Kidney (tissue), 14 donors: ENCODE measurements around the gene IL1RAPL1. TPM values are rescaled to one million over a fixed set of nuclear protein-coding genes. Genes with fewer than 3 reads are reported as not detected.

Experiments
- DNase-seq, 5 donors: peaks; one replicate each; pipeline ENCODE4 v3.0.0-alpha.2; 2013 to 2020
- FAIRE-seq: peaks from 2 replicates; lab custom pipeline; 2012; peaks lifted over from hg19 to GRCh38; lab: Jason Lieb, UNC
- H3K27ac ChIP-seq, 2 donors: one replicate each; pipeline ENCODE4 v1.7.0; 2013; ENCODE audit warnings: low read depth in 2 of 2, low read length in 2 of 2, inconsistent platforms in 1 of 2
- H3K27me3 ChIP-seq: one replicate; pipeline ENCODE4 v1.7.1; 2013; ENCODE audit warnings: low read length, inconsistent platforms; ENCODE audit not compliant: control insufficient read depth, insufficient read depth
- H3K36me3 ChIP-seq, 3 donors: one replicate each; pipeline versions ENCODE4 v1.7.0 to v1.7.1; 2013; ENCODE audit warnings: low read length in 3 of 3, control low read depth in 1 of 3, inconsistent platforms in 1 of 3; ENCODE audit not compliant: insufficient read depth in 3 of 3, control insufficient read depth in 2 of 3
- H3K4me1 ChIP-seq, 3 donors: one replicate each; pipeline versions ENCODE4 v1.7.0 to v1.7.1; 2013; ENCODE audit warnings: low read length in 3 of 3, inconsistent platforms in 1 of 3, low read depth in 1 of 3; ENCODE audit not compliant: control insufficient read depth in 2 of 3, insufficient read depth in 2 of 3
- H3K4me3 ChIP-seq, 3 donors: one replicate each; pipeline versions ENCODE4 v1.7.0 to v1.8.1; 2013; ENCODE audit warnings: low read length in 3 of 3, control low read depth in 1 of 3, inconsistent platforms in 1 of 3
- H3K9ac ChIP-seq, 3 donors: one replicate each; pipeline versions ENCODE4 v1.7.0 to v1.7.1; 2013; ENCODE audit warnings: low read length in 3 of 3, control low read depth in 1 of 3, inconsistent platforms in 1 of 3
- H3K9me3 ChIP-seq, 3 donors: one replicate each; pipeline versions ENCODE4 v1.7.0 to v1.7.1; 2013; ENCODE audit warnings: low read length in 3 of 3, control low read depth in 1 of 3, inconsistent platforms in 1 of 3; ENCODE audit not compliant: control insufficient read depth in 2 of 3, insufficient read depth in 1 of 3
- CTCF ChIP-seq: IDR thresholded peaks from 3 replicates; pipeline ENCODE4 v1.5.1; 2012; ENCODE audit warnings: mild to moderate bottlenecking, moderate library complexity, borderline replicate concordance; ENCODE audit not compliant: insufficient read depth; ENCODE audit errors: extremely low read depth
- intact Hi-C: fragments of 100-400 bp; cut with DNase I; formaldehyde crosslinking; loops from one replicate; pipeline ENCODE4 v1.11.1; 2022
- polyA plus RNA-seq: library from polyadenylated mRNA; stranded (reverse); fragments of 350-450 nt; fragmentation: Illumina TruSeq; extraction: RNeasy Lipid Tissue Mini Kit (QIAGEN cat#74804); gene quantifications from one replicate; pipeline ENCODE4 v1.2.3, GENCODE V29; 2014; ENCODE audit warnings: low read depth, low replicate concordance; ENCODE audit not compliant: insufficient read depth
- total RNA-seq: library from RNA; stranded (reverse); fragmentation: NEBNext Ultra II Directional; extraction: Animal tissue kit (Norgen Biotek cat#: 25700); gene quantifications from one replicate; pipeline ENCODE4 v1.2.1, GENCODE V29; 2021
- donor health status: control.
- donor health status: control.
- donor health status: control.
- donor health status: control.
- donor health status: control.
- donor health status: DM: yes; HTN: yes; CAD: no.
- donor health status: Normal renal cell carcinoma (clear cell type).

Gene IL1RAPL1
- total and polyA plus RNA-seq, 2 donors from 2014 or later, result 0.19 TPM; not detected in 1

GRCh38 chrX:29196501-29196900 lies 609.3 kb downstream of the IL1RAPL1 start:
- DNase-seq (no peak), FAIRE-seq (no peak)
- Histone ChIP-seq H3K9me3 (no peaks in the 10 kb centered on the region), H3K4me3 (no peak overlapping the region), H3K4me1 (no peaks in the 10 kb centered on the region), H3K27ac (no peak overlapping the region), H3K27me3 (no peaks in the 10 kb centered on the region), H3K9ac (no peak overlapping the region), H3K36me3 (no peaks in the 10 kb centered on the region)
- no peak for TF ChIP-seq CTCF
- intact Hi-C loops, result no loop called here

- DNase-seq, result no peak
- no peak overlapping the region for H3K9ac ChIP-seq
- peak; percentile 70 for FAIRE-seq
- no peaks in the 10 kb centered on the region for H3K27me3 ChIP-seq
- intact Hi-C loops, result no loop called here
- no peaks in the 10 kb centered on the region for H3K36me3 ChIP-seq
- H3K4me1 ChIP-seq, result no peaks in the 10 kb centered on the region
- TF ChIP-seq CTCF, result no peak
- no peaks in the 10 kb centered on the region for H3K9me3 ChIP-seq
- H3K4me3 ChIP-seq, result no peak overlapping the region
- H3K27ac ChIP-seq, result no peak overlapping the region
These were observed 628.0 kb downstream of the IL1RAPL1 start for GRCh38 chrX:29215251-29215650.

- no peak for FAIRE-seq
- intact Hi-C loops, result no loop called here
- no peaks in the 10 kb centered on the region for H3K27me3 ChIP-seq
These were observed 638.4 kb downstream of the IL1RAPL1 start for GRCh38 chrX:29225670-29226069.

More at GRCh38 chrX:29225670-29226069, 638.4 kb downstream of the IL1RAPL1 start:
- Histone ChIP-seq H3K4me1 (no peaks in the 10 kb centered on the region), H3K27ac (no peak overlapping the region), H3K9ac (no peak overlapping the region), H3K9me3 (no peaks in the 10 kb centered on the region), H3K4me3 (no peak overlapping the region), H3K36me3 (no peaks in the 10 kb centered on the region)
- DNase-seq, result no peak
- no peak for TF ChIP-seq CTCF
